AG09319 (cell line): Measurements from ENCODE around the gene ZNF582.
A peak's percentile ranks its signal among the peaks of the same experiment; 100 is the strongest.

ENCODE experiments used
- DNase-seq: peaks from one replicate; pipeline ENCODE4 v3.0.0-alpha.2; 2010; ENCODE audit warnings: low read depth; ENCODE audit errors: extremely low read depth
- CTCF ChIP-seq: IDR thresholded peaks from 2 replicates; pipeline ENCODE4 v1.5.1; 2011; ENCODE audit warnings: low read depth, mild to moderate bottlenecking, inconsistent platforms, low read length, moderate library complexity

ZNF582 gene

GRCh38 chr19:56372281-56372680, 21.1 kb downstream of the ZNF582 start:
- DNase-seq: no peak
- no peak for TF ChIP-seq CTCF

- no peak for TF ChIP-seq CTCF
Observed at GRCh38 chr19:56369886-56370676, 23.3 kb downstream of the ZNF582 start.

GRCh38 chr19:56367829-56368711, 25.3 kb downstream of the ZNF582 start:
- DNase-seq: peak; percentile 78

More at GRCh38 chr19:56369886-56370676, 23.3 kb downstream of the ZNF582 start:
- no peak for DNase-seq

GRCh38 chr19:56360841-56361240, 32.5 kb downstream of the ZNF582 start:
- TF ChIP-seq CTCF: no peak
- no peak for DNase-seq

More at GRCh38 chr19:56367829-56368711, 25.3 kb downstream of the ZNF582 start:
- TF ChIP-seq CTCF: no peak

GRCh38 chr19:56356944-56357343, 36.4 kb downstream of the ZNF582 start:
- no peak for TF ChIP-seq CTCF
- DNase-seq: no peak

GRCh38 chr19:56355517-56355916, 37.8 kb downstream of the ZNF582 start:
- TF ChIP-seq CTCF: no peak
- DNase-seq: no peak

DNA sequence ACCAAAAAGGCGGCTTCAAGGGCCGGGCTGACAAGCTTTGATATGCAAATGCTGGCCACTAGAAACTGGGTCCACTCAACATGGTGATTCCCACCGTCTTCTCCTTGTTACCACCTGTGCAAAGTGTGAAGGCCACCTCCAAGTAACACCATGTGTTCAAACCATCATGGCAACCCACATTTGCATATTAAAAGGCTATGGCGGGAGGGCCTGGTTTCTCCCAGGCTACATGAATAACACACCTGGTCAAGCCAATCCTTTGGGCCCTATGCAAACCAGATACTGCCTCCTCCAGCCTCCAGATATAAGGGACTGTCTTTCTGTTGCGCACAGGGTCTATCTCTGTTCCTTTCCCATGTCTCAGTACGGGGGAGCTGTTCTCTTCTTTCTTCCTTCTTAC, 42.1 kb downstream of the ZNF582 start:
- no peak for TF ChIP-seq CTCF
- no peak for DNase-seq
